Testis (tissue), 3 donors: ENCODE measurements around the gene C1QL3. TPM values are rescaled to one million over a fixed set of nuclear protein-coding genes. Genes with fewer than 3 reads are reported as not detected.

Experiments used
- DNase-seq: peaks from one replicate; pipeline ENCODE4 v3.0.0-alpha.2; 2019
- H3K27ac ChIP-seq, 2 donors: fragments of 200-600 bp; sonication (generic); one replicate each; pipeline ENCODE4 v1.5.1; 2019
- H3K27me3 ChIP-seq: fragments of 200-600 bp; sonication (generic); one replicate; pipeline ENCODE4 v1.5.1; 2019
- H3K36me3 ChIP-seq: fragments of 200-600 bp; sonication (generic); one replicate; pipeline ENCODE4 v1.5.1; 2017; ENCODE audit warnings: low read depth; ENCODE audit errors: missing control alignments
- H3K4me1 ChIP-seq: fragments of 200-600 bp; sonication (generic); one replicate; pipeline ENCODE4 v1.5.1; 2019
- H3K4me3 ChIP-seq, 2 donors: fragments of 200-600 bp; sonication (generic); one replicate each; pipeline ENCODE4 v1.5.1; 2017 to 2019
- H3K9me3 ChIP-seq: fragments of 200-600 bp; sonication (generic); one replicate; pipeline ENCODE4 v1.5.1; 2017
- CTCF ChIP-seq, 3 experiments: fragments of 450-650 bp in 2 of 3; fragments of 200-600 bp in 1 of 3; sonication (generic) in 1 of 3; IDR thresholded peaks; one replicate each; pipeline ENCODE4 v1.5.1; 2016 to 2019; ENCODE audit warnings: antibody characterized with exemption in 3 of 3, mild to moderate bottlenecking in 2 of 3, moderate library complexity in 1 of 3
- POLR2A ChIP-seq: fragments of 450-650 bp; IDR thresholded peaks from one replicate; pipeline ENCODE4 v1.6.1; 2017; ENCODE audit warnings: antibody characterized with exemption, mild to moderate bottlenecking, moderate library complexity
- WGBS, 2 donors: methylation state at CpG; one replicate each; pipeline ENCODE4 v1.1.5; 2018; 5-methylcytosine and 5-hydroxymethylcytosine counted together
- intact Hi-C: fragments of 100-400 bp; cut with DNase I; formaldehyde crosslinking; loops from one replicate; pipeline ENCODE4 v1.15.1; 2023; ENCODE audit warnings: low total_unique reads
- polyA plus RNA-seq: library from polyadenylated mRNA; stranded (reverse); fragments of 350-450 nt; fragmentation: Illumina TruSeq; extraction: RNeasy Lipid Tissue Mini Kit (QIAGEN cat#74804); gene quantifications from one replicate; pipeline ENCODE4 v1.2.3, GENCODE V29; 2014; ENCODE audit warnings: low read depth, low replicate concordance; ENCODE audit not compliant: insufficient read depth
- total RNA-seq, 2 donors: library from RNA; depleted of rRNA; stranded (reverse); fragments of >200 nt; gene quantifications; one replicate each; pipeline ENCODE4 v1.2.3, GENCODE V29; 2016

Gene C1QL3
- total and polyA plus RNA-seq, 3 donors from 2014 or later, result 0.16 to 0.25 TPM; not detected in 1

GRCh38 chr10:16490511-16490910 is 31.2 kb downstream of the C1QL3 start:
- Histone ChIP-seq H3K4me3 (no peak overlapping the region), H3K9me3 (no peaks in the 10 kb centered on the region), H3K36me3 (no peaks in the 10 kb centered on the region), H3K27ac (no peak overlapping the region), H3K27me3 (no peaks in the 10 kb centered on the region), H3K4me1 (no peaks in the 10 kb centered on the region)
- intact Hi-C loops, result no loop called here
- DNase-seq, result no peak
- TF ChIP-seq CTCF (IDR thresholded peaks at IDR 0.05) (no peak), POLR2A (no peak)
- WGBS, 2 donors, result 89 to 90% methylated on average over 3 of the region's 3 CpGs

GRCh38 chr10:16483241-16483917 is 38.3 kb downstream of the C1QL3 start:
- Histone ChIP-seq H3K4me1 (no peaks in the 10 kb centered on the region), H3K27me3 (no peaks in the 10 kb centered on the region), H3K27ac (no peak overlapping the region), H3K36me3 (no peaks in the 10 kb centered on the region), H3K9me3 (no peaks in the 10 kb centered on the region), H3K4me3 (no peak overlapping the region)
- DNase-seq, result no peak
- no peak for TF ChIP-seq POLR2A
- no peak for TF ChIP-seq CTCF (IDR thresholded peaks at IDR 0.05)
- 91 to 95% methylated on average over 11 of the region's 11 CpGs for WGBS, 2 donors
- intact Hi-C loops, result no loop called here

GRCh38 chr10:16481052-16481728 is 40.5 kb downstream of the C1QL3 start:
- no peak overlapping the region for H3K4me3 ChIP-seq
- intact Hi-C loops, result no loop called here
- TF ChIP-seq CTCF (IDR thresholded peaks at IDR 0.05), result no peak
- TF ChIP-seq POLR2A, result no peak
- no peaks in the 10 kb centered on the region for H3K9me3 ChIP-seq
- WGBS, 2 donors, result 53 to 57% methylated on average over 5 of the region's 5 CpGs
- no peaks in the 10 kb centered on the region for H3K27me3 ChIP-seq
- DNase-seq, result no peak
- H3K4me1 ChIP-seq, result no peaks in the 10 kb centered on the region
- H3K27ac ChIP-seq, result no peak overlapping the region
- no peaks in the 10 kb centered on the region for H3K36me3 ChIP-seq

GRCh38 chr10:16478801-16479200 is 42.9 kb downstream of the C1QL3 start:
- Histone ChIP-seq H3K4me1 (no peaks in the 10 kb centered on the region), H3K36me3 (no peaks in the 10 kb centered on the region), H3K9me3 (no peaks in the 10 kb centered on the region), H3K27ac (no peak overlapping the region), H3K4me3 (no peak overlapping the region), H3K27me3 (no peaks in the 10 kb centered on the region)
- TF ChIP-seq POLR2A (no peak), CTCF (IDR thresholded peaks at IDR 0.05) (no peak)
- intact Hi-C loops, result no loop called here
- DNase-seq, result no peak
- WGBS, 2 donors, result 84 to 87% methylated on average over 4 of the region's 4 CpGs

GRCh38 chr10:16477757-16478156 is 43.9 kb downstream of the C1QL3 start:
- WGBS, 2 donors, result 78 to 83% methylated on average over 1 of the region's 1 CpG
- no peak for DNase-seq
- Histone ChIP-seq H3K36me3 (no peaks in the 10 kb centered on the region), H3K9me3 (no peaks in the 10 kb centered on the region), H3K27me3 (no peaks in the 10 kb centered on the region), H3K4me3 (no peak overlapping the region), H3K4me1 (no peaks in the 10 kb centered on the region), H3K27ac (no peak overlapping the region)
- intact Hi-C loops, result no loop called here
- no peak for TF ChIP-seq POLR2A
- TF ChIP-seq CTCF (IDR thresholded peaks at IDR 0.05), result no peak
